A673 (cell line): ENCODE measurements around the gene ARNT2. TPM values are rescaled to one million over a fixed set of nuclear protein-coding genes. Genes with fewer than 3 reads are reported as not detected.

ENCODE experiments used
- BruUV-seq: library from RNA; stranded (reverse); fragments of 400-500 nt; replicated peaks from 2 replicates; lab custom pipeline; 2021; lab: Mats Ljungman, UMichigan
- CTCF ChIA-PET: fragments of 300-600 bp; sonication (Branson Sonifier 250); formaldehyde crosslinking; loops from one replicate; lab custom pipeline; 2022; ENCODE audit warnings: antibody characterized with exemption; lab: Charles Lee
- POLR2A ChIA-PET: fragments of 300-600 bp; sonication (Branson Sonifier 250); formaldehyde crosslinking; loops from one replicate; lab custom pipeline; 2022; ENCODE audit warnings: antibody characterized with exemption; ENCODE audit not compliant: low non-redundant PET; lab: Charles Lee
- DNase-seq: peaks from one replicate; pipeline ENCODE4 v3.0.0-alpha.2; 2015; ENCODE audit warnings: low spot score
- H3K27ac ChIP-seq: fragments of 200-600 bp; sonication (generic); 2 replicates; pipeline ENCODE4 v1.5.1; 2016; ENCODE audit warnings: mixed run types, low read depth, mild to moderate bottlenecking, mixed read lengths, antibody characterized with exemption, low read length; ENCODE audit not compliant: poor library complexity, severe bottlenecking
- H3K27me3 ChIP-seq: fragments of 200-600 bp; sonication (generic); replicated peaks from 2 replicates; pipeline ENCODE4 v1.6.1; 2017; ENCODE audit warnings: mixed run types, low read depth, mild to moderate bottlenecking, mixed read lengths, antibody characterized with exemption, low read length; ENCODE audit not compliant: insufficient read depth, poor library complexity
- H3K36me3 ChIP-seq: fragments of 200-600 bp; sonication (generic); 2 replicates; pipeline ENCODE4 v1.6.1; 2016; ENCODE audit warnings: mixed run types, mild to moderate bottlenecking, mixed read lengths, antibody characterized with exemption, low read length; ENCODE audit not compliant: insufficient read depth, poor library complexity, severe bottlenecking
- H3K4me1 ChIP-seq: fragments of 200-600 bp; sonication (generic); 2 replicates; pipeline ENCODE4 v1.6.1; 2017; ENCODE audit warnings: mixed run types, mild to moderate bottlenecking, mixed read lengths, antibody characterized with exemption, low read length; ENCODE audit not compliant: insufficient read depth, poor library complexity, severe bottlenecking
- H3K4me3 ChIP-seq: fragments of 200-600 bp; sonication (generic); 2 replicates; pipeline ENCODE4 v1.5.1; 2016; ENCODE audit warnings: low read depth, mixed run types, mild to moderate bottlenecking, mixed read lengths, low read length; ENCODE audit not compliant: poor library complexity, severe bottlenecking
- H3K9me3 ChIP-seq: fragments of 200-600 bp; sonication (generic); 2 replicates; pipeline ENCODE4 v1.6.1; 2016; ENCODE audit warnings: mixed run types, low read depth, mild to moderate bottlenecking, mixed read lengths, antibody characterized with exemption, low read length; ENCODE audit not compliant: poor library complexity, severe bottlenecking
- EZH2 ChIP-seq: fragments of 200-600 bp; sonication (generic); IDR thresholded peaks from 2 replicates; pipeline ENCODE4 v1.6.1; 2017; ENCODE audit warnings: borderline replicate concordance, low read depth, mild to moderate bottlenecking, mixed read lengths, antibody characterized with exemption, low read length; ENCODE audit not compliant: poor library complexity, severe bottlenecking
- intact Hi-C: fragments of 100-400 bp; cut with micrococcal nuclease; formaldehyde crosslinking; loops from one replicate; pipeline ENCODE4 v1.10.0; 2022; ENCODE audit not compliant: unreplicated experiment
- total RNA-seq: library from RNA; stranded (reverse); gene quantifications from 2 replicates; pipeline ENCODE4 v1.2.3, GENCODE V29; 2021
- TF ChIP-seq, protein P1 (sequence below): fragments of 300-800, 200-600 bp; sonication (generic); conservative IDR thresholded peaks from 2 replicates; pipeline ENCODE4 v1.5.1; 2017; ENCODE audit warnings: low read depth, mild to moderate bottlenecking, antibody characterized with exemption, low read length, moderate library complexity, mixed read lengths

ARNT2 gene
- total RNA-seq, 1 experiment from 2014 or later, result 2.1 TPM

DNA sequence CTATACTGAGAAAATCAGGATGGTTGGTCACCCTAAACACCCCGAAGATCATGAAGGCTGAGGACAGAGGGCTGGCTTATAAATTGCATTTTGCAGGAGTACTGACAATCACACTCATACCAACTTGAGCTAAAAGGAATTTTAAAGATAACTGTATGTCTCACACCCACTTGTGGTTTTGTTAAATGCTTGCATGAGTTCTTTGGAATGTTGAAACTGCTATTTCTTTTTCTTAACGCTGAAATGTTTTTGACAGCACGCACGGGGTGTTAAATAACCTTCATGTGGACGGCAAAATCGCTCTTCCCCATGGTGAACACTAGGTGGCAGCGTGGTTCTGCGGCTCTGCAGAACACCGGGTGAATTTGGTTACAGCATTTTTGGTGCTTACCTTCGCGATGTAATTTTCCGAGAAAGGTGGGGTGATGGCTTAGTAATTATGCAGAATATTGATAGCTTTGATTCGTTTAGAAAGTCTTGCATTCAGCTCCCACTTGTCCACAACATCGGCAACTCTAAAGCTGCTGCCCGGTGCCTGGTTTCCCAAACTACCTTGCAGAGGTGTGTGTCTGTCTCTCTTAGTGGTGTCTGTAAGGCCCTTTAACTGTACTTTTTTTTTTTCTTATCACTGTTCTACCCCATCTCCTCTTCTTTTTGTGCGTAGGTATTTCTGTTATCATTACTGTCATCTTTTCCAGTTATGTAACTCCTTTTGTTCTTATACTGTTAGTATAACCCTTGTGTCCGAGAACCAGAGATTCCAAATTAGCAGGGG, 51.7 kb downstream of the ARNT2 start:
- intact Hi-C loops, result loop anchor here (1.0 to 5.0 kb wide), 4 partner anchors 320 to 811 kb away; no protein-coding TSS in a partner anchor
- ChIA-PET CTCF (interaction anchor here (1.1 to 1.4 kb wide), 2 partner anchors 324 to 810 kb away, joined by 3 to 4 read pairs; no protein-coding TSS in a partner anchor), POLR2A (no interaction called here)
- DNase-seq, result peak; percentile 66
- H3K27ac ChIP-seq, result no peak overlapping the region
- H3K4me1 ChIP-seq, result no peaks in the 10 kb centered on the region
- no peaks in the 10 kb centered on the region for H3K27me3 ChIP-seq
- no TSS peak for BruUV-seq
- no peak overlapping the region for H3K4me3 ChIP-seq
- TF ChIP-seq, protein P1, sequence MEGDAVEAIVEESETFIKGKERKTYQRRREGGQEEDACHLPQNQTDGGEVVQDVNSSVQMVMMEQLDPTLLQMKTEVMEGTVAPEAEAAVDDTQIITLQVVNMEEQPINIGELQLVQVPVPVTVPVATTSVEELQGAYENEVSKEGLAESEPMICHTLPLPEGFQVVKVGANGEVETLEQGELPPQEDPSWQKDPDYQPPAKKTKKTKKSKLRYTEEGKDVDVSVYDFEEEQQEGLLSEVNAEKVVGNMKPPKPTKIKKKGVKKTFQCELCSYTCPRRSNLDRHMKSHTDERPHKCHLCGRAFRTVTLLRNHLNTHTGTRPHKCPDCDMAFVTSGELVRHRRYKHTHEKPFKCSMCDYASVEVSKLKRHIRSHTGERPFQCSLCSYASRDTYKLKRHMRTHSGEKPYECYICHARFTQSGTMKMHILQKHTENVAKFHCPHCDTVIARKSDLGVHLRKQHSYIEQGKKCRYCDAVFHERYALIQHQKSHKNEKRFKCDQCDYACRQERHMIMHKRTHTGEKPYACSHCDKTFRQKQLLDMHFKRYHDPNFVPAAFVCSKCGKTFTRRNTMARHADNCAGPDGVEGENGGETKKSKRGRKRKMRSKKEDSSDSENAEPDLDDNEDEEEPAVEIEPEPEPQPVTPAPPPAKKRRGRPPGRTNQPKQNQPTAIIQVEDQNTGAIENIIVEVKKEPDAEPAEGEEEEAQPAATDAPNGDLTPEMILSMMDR, result peak; percentile 93
- TF ChIP-seq EZH2, result no peak
- H3K9me3 ChIP-seq, result no peaks in the 10 kb centered on the region
- H3K36me3 ChIP-seq, result no peaks in the 10 kb centered on the region

DNA sequence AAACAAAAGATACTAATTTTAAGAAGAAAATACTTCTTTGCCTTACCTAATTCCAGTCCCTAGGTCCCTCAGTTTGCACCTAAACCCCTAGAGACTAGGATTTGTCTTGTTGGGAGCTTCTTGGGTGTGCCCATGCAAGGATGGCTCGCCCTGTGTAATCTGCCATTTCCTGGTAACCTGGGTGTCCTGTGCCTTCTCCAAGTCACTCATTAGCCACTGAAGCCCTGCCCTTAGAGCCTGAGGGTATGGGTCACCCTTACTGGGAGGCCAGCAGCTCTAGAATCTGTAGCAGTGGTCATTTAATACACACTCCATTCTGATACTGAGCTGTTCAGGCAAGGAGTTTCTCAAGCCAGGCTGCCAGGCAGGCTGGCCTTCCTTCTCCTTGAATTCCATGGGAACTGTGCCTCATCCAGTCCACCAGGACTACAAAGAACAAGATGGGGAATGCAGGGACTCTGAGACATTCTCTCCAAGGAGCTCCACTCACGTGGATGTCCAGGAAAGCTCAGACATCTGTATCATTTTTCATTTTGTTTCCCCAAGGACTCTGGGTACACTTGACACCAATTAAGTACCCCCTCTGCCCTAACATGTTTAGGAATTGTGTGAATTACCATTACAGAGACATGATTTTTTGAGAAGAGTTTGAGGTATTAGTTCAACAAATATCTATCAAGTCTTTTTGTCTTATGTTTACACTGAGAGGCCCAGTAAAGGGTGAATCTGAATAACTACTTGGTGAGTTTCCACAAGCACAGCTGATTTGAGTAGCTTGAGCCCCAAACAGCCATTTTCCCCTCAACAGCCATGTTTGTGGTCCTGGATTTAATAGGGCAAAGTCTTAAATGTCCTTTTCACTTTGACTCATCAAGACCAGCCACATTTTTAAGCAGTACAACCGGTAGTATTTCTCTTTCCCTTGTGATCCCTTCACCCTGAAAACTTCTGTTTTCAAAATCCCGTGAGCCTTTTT, 52.6 kb downstream of the ARNT2 start:
- BruUV-seq, result no TSS peak
- Histone ChIP-seq H3K36me3 (no peaks in the 10 kb centered on the region), H3K27ac (no peak overlapping the region), H3K27me3 (no peaks in the 10 kb centered on the region), H3K4me3 (no peak overlapping the region), H3K9me3 (no peaks in the 10 kb centered on the region), H3K4me1 (no peaks in the 10 kb centered on the region)
- no peak for DNase-seq
- ChIA-PET CTCF (interaction anchor here (1.1 to 1.4 kb wide), 2 partner anchors 323 to 809 kb away, joined by 3 to 4 read pairs; no protein-coding TSS in a partner anchor), POLR2A (no interaction called here)
- TF ChIP-seq, protein P1, result no peak
- TF ChIP-seq EZH2, result no peak
- intact Hi-C loops, result loop anchor here (1.0 to 5.0 kb wide), 4 partner anchors 319 to 810 kb away; no protein-coding TSS in a partner anchor

DNA sequence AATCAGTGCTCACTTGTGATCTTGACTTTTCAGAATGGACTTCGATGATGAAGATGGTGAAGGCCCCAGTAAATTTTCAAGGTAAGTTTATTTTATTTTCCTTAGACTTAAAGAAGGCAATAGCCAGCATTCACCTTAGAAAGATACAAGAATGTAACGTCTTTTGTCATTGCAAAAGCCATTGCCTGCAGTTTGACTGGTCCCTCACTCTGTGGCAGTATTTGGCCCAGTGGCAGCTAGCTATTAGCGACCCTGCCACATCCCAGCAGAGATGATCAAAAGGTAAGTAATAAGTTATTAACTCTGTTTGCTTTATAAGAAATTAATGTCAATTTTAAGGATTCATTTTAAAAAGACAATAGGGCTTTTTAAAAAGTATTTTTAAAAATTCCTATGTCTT, 53.7 kb downstream of the ARNT2 start:
- Histone ChIP-seq H3K27me3 (no peaks in the 10 kb centered on the region), H3K4me3 (no peak overlapping the region), H3K9me3 (no peaks in the 10 kb centered on the region), H3K4me1 (no peaks in the 10 kb centered on the region), H3K27ac (no peak overlapping the region), H3K36me3 (no peaks in the 10 kb centered on the region)
- intact Hi-C loops, result loop anchor here (5.0 kb wide), 3 partner anchors 399 to 809 kb away; no protein-coding TSS in a partner anchor
- ChIA-PET POLR2A (no interaction called here), CTCF (no interaction called here)
- no peak for TF ChIP-seq EZH2
- TF ChIP-seq, protein P1, result no peak
- no peak for DNase-seq
- BruUV-seq, result no TSS peak
